A172 (cell line): ENCODE results near the gene DRAM2. TPM values are rescaled to one million over a fixed set of nuclear protein-coding genes. Genes with fewer than 3 reads are reported as not detected.
"Not testable (repeated sequence)": the region's sequence is repeated elsewhere in the genome, so short reads cannot be mapped to it uniquely, and the experiment has no call there.

Experiments
- DNase-seq: peaks from one replicate; pipeline ENCODE4 v3.0.0-alpha.2; 2015; ENCODE audit warnings: low spot score
- total RNA-seq: library from RNA; depleted of rRNA; stranded (reverse); fragments of >200 nt; shearing (Covaris generic); gene quantifications from 2 replicates; pipeline ENCODE4 v1.2.3, GENCODE V29; 2014

The DRAM2 gene
- total RNA-seq, 1 experiment from 2014 or later: 44.3 TPM

DNA sequence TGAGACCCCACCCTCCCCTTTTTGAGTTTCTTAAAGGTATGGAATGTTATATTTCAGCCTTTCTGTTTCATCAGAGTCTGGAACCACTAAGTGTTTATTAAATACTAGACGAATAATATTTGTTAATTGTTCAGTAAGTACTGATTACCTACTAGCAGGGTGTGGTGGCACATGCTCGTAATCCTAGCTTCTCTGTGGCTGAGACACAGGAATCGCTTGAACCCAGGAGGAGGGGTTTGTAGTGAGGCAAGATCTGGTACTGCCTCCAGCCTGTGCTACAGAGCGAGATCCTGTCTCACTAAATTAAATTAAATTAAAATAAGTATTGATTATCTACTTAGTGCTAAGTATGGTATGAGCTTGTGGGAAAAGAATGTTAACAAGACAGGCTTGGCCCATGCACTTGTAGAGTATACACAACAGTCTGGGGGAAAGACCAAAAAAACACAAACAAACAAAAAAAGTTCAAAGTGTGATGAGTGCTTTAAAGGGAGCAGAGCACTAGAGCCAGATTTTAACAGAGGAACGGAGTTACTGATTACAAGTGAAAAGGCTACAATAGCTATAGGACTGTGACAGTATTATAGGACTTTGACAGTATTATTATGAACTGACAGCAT lies 2.6 kb upstream of the DRAM2 start:
- no peak for DNase-seq

DNA sequence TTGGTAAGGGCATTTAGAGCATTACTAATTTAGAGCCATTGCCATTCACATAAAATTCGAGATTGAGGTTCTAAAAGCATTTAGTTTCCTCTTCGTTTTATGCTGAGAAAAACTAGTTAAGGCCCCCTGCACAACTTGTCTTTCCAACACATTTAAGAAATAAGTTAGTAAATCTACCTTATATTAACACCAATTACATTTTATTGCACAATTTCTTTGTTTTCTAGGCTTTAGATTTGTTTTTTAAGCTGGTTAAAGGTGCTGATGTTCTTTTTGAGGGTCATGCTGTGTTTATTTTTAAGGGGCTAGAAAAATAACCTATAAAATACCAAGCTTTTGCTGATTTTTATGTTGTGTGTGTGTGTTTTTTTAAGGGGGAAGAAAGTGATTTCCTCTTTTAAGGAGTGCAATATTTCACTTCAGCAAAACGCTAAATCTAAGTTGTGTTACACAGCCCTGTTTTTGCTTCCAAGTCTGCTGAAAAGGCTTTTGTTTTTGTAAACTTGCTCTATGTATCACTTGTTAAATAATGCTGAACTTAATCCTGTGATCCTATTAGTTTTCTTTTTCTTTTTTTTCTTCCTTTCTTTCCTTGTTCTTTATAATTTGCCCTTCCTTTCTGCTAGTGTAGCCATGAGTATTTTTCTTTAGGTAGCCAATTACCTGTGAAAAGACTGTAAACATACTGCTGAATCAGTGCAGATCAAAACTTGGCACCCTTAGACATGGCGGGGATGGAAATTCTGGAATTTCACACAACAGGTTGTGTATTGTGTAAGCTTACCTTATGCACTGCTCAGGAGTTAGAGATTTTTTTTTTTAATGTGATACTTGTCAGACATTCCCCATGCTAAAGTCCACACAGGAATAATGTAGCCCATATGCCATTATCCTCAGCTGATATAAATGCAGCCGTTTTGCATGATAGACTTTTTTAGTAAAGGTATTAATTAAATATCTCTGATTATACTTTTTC lies 1.6 kb upstream of the DRAM2 start:
- DNase-seq: no peak

DNA sequence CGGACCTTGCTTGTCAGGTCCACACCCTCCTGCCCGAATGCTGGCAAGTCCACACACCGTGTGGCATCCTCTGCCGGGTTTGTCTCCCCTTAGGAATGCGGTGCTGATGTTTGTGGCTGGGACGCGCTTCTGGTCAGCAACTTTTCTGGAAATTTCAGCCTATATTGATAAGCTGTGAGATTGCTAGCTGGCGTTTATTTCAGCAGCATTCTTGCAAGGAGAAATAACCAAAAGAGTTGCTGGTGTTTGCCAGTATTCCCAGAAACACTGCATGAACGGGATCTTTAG lies 731 bp upstream of the DRAM2 start:
- DNase-seq: peak; percentile 35

DNA sequence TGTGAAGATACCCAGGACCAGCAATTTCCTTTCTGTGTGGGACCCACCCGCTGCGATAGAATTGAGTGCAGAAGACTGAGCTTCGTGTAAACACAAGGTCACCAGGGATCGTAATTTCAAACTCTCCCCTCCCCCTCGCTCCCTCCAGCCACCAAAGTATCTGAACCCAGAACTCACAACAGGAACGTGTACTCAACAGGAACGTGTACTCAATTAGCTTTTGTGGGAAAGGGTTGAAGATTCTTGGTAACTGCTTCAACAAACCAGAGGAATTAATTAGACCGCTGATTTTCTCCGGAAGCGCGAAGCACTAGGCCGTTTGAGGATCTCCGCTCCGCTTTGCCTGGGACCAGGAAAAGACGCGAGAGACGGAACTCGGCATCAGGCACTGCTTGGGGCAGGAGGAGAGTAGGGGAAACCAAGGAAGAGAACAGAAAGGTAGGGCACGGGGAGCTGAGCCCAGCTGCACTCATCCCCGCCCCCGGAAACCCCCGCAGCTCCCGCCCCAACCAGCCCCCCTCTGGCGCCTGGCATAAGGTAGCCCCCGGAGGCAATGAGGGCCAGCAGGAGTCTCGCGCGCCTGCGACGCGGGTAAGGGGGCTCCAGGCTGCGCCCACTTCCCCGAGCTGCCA lies 453 bp downstream of the DRAM2 start:
- peak; percentile 44 for DNase-seq

DNA sequence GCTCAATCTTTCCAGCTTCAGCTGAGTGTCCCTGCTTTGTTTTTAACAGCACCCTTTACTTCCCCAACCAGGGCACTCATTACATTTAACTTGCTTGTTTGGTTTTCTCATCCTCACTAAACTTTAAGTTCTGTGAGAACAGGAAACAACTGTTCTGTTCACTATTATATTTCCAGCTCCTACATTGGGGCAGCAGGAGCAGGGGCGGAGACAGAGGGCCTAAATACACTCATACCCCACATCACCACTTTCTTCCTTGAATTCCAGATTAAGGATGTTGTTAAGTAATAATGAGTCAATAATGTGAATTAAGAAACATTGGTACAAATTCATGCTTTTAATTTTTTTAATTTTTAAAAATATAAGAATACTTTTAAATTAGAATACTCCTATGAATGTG lies 6.0 kb downstream of the DRAM2 start:
- DNase-seq: no peak

DNA sequence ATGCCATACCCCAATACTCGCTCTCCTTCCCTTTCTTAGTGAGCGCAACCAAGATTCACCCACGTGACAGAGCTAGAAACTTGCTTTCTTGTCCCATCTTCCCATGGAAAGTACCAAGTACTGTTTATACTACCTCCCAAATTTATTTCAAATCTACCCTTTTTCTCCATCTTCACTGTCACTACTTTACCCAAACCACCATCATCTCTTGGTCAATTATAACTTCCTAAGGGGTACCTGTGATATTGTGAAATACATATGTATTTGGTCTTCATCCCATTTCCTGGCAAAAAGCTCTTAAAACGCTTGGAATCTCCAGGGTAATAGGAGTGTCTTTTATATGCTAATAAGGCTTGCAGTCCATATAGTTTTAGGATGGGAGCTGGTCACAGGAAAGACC lies 8.2 kb downstream of the DRAM2 start:
- no peak for DNase-seq

DNA sequence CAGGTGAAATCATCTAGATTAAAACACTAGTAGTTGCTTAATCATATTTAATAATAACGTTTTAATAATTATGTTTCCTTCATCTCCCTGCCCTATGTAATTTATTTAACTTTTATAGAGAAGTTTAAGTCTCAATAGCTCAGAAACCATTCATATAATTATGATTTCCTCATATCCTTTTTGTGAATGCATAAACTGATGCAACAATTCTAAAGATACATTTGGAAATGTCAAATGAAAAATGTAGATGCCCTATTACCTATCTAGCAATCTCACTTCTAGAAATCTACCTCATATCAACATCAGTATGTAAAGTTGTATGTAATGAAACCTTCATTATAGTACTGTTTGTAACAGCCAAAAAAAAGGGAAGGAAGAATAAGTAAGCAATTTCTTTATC lies 10.5 kb downstream of the DRAM2 start:
- no peak for DNase-seq

DNA sequence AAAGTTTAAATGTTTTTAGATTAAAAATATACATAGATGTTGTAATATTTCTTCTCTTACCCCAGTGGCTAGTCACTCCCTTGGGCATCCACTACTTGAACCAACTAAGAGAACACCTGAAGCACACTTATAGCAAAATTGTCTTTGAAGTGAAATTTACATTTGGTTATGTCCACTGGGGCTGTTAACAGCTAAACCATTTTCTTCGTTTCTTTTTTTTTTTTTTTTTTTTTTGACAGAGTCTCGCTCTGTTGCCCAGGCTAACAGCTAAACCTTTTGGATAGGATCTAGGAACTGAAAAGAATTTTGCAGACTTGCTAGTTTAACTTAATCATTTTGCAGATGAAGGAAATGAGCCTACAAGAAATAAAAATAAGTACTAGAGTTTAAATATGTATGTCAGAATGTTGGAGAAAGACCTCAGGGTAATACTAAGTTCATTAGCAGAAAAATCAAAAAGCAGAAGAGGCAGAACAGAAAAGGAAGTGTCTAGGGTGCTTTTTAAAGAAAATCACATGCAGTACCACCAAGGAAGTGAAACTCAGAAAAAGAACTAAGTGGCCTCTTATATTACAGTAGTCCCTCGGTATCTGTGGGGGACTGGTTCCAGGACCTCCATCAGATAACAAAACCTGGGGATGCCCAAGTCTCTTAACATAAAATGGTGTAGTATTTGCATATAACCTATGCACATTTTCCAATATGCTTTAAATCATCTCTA lies 11.8 kb downstream of the DRAM2 start:
- DNase-seq: no peak

DNA sequence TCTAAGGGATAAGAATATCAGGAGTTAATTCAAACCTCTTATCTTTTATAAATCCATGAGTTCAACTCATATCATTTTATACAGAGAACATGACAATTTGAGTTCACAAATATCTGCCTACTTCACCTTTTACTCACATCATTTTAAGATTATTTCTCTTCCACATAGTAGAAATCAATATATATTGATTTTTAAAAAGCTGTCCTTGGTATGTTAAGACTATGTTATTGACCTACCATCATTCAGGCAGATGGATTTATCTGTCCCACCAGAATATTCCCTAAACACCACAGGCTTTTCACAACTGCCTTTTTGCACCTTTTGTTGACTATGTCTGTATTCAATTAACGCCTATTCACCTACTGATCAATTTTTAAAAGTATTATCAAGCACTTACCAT lies 13.5 kb downstream of the DRAM2 start:
- no peak for DNase-seq

DNA sequence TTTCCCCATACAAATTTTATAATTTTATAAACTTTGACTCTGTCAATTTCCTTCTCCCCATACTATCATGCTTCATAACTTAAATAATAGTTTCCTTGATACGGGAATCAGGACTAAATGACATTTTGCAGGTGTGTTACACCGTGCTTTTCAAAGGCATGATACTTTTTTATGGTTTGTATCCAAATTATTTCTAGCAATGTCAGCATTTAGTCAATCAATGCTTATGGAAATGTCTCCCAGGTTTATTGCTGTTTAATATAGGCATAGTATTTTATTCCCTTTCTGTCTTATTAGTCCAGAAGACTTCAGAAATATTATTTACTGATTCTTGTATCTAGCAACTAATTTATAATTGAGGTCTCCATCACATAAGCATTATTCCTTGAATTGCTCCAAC lies 23.4 kb downstream of the DRAM2 start:
- DNase-seq: no peak

DNA sequence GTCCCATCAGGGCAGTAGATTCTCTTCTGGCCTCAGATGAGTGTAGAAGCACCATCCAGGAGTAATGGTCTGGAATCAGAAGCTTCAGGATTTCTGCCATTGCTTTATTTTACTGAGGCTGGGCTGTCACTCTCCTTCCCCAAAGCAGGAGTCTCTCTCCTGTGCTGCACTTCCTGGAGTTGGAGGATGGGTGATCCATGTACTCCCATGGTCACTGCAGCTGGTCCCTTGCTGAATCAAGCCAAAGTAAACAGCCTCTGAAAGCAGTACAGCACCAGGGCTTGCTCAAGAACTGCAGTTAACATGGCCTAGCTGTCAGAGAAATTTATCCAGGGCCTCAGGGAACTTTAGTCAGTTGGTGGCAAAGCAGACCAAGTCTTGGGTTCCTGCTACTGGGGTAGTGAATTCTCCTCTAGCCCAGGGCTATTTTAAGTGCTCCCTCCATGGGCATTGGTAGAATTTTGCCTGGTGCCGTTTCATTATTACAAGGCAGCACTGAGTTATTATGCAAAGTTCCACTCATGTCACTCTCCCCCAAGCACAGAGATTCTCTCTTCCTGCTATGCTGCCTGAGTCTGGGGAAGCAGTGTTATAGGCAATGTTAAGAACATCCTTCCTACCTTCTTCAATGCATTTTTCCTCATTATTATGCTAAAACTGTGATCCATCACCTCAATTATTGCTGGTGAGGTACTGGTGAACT lies 29.5 kb downstream of the DRAM2 start:
- no peak for DNase-seq

DNA sequence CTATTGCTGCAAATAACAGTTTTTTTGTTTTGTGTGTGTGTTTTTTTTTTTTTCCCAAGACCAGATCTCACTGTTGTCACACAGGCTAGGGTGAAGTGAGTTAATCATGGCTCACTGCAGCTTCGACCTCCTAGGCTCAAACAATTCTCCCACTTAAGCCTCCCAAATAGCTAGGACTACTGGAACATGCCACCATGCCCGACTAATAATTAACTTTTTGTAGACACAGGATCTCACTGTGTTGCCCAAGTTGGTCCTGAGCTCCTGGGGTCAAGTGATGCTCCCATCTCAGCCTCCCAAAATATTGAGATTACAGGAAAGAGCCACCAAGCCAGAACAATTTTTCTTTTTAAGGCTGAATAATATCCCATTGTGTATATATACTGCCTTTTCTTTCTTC lies 34.9 kb downstream of the DRAM2 start:
- no peak for DNase-seq

DNA sequence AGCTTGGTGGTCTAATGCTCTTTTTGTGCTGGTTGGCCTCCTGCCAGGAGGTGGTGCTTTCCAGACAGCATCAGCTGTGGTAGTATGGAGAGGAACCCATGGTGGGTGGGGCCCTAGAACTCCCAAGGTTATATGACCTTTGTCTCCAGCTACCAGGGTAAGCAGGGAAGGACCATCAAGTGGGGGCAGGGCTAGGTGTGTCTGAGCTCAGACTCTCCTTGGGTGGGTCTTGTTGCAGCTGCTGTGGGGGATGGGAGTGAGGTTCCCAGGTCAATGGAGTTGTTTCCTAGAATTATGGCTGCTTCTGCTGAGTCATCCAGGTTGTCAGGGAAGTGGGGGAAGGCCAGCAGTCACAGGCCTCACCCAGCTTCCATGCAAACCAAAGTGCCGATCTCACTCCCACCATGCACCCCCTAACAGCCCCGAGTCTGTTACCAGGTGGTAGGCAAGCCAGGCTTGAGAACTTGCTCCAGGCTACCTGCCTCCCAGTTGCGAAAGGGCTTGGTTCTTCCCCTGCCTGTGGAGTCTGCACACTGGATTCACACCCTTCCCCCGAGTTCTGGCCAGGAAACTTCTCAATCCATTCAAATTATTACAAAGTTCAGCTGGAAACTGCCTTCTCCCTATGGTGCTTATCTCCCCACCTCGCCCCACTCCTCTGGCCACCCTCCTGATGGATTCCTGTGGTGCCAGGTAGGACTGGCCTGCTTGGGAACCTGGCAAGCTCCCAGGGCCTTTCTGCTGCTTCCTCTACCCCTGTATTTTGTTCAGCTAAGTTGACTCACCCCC lies 37.8 kb downstream of the DRAM2 start:
- no peak for DNase-seq

DNA sequence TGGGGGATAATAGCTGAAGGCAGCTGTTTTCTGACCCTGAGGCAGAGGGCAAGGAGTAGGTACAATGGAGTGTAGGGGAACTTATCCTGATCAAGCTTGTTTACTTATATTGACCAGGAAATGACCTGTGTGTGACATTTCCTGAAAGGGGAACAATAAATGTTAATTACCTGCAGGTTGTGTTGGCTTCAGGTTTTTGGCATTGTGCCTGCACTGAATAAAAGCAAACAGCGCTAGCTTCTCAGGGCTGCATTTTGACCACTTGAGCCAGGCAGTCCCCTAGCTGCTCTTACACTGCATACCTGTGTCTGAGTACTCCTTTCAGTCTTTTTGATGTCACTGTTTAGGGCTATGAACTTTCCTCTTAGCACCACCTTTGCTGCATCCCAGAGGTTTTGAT lies 40.6 kb downstream of the DRAM2 start:
- DNase-seq: peak; percentile 2

DNA sequence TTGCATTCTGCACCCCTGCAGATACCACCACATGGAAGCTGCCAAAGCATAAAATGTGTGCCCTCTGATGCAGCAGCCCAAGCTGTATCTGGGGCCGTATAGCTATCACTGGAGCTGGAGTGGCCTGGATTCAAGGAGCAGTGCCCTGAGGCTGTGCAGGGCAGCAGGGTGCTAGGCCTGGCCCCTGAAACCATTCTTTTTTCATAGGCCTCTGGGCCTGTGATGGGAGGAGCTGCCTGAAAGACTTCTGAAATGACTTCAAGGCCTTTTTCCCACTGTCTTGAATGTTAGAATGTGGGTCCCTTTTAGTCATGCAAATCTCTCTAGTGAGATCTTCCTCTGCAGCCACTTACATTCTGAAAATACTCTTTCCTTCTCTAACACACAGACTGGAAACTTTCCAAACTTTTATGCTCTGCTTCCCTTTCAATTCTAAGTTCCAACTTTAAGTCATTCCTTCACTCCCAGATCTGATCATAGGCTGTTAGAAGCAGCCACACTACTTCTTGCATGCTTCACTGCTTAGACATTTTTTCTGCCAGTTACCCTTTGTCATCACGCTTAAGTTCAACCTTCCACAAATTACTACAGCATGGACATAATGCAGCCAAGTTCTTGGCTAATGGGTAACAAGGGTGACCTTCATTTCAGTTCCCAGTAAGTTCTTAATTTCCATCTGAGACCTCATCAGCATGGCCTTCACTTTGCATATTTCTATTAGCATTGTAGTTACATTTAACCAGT lies 42.4 kb downstream of the DRAM2 start:
- DNase-seq: no peak

DNA sequence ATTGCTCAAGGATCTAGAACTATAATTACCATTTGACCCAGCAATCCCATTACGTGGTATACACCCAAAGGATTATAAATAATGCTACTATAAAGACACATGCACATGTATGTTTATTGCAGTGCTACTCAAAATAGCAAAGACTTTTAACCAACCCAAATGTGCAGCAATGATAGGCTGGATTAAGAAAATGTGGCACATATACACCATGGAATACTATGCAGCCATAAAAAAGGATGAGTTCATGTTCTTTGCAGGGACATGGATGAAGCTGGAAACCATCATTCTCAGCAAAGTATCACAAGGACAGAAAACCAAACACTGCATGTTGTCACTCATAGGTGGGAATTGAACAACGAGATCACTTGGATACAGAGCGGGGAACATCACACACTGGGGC lies 44.5 kb downstream of the DRAM2 start:
- DNase-seq: not testable (repeated sequence)

DNA sequence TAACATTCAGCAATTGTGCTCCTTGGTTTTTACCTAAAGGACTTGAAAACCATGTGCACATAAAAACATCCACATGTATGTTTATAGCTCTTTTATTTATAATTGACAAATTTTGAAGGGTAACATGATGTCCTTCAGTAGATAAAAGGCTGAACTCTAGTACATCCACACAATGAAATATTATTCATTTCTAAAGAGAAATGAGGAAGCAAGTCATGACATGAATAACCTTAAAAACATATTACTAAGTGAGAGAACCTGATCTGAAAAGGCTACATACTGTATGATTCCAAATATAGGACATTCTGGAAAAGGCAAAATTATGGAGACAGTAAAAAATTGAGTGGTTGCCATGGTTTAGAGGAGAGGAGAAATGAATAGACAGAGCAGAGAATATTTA lies 50.3 kb downstream of the DRAM2 start:
- no peak for DNase-seq

DNA sequence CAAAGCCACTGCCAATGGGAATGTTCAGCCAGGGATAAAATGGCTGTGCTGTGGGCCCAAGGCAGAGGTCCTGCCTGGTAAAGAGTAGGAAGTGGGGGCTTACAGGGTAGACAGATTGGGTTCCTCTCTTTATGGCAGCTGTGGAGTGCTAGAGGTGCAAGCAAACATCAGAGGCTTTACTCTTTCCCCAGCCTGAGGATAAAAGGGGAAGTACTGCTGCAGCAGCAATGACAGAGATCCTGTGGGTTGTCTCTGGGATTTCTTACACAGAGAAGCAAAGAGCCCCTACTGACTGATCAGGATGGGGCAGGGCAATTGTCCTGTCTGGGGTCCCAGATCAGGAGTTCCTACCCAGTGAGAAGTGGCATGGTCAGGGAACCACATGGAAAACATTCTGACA lies 54.2 kb downstream of the DRAM2 start:
- no peak for DNase-seq

DNA sequence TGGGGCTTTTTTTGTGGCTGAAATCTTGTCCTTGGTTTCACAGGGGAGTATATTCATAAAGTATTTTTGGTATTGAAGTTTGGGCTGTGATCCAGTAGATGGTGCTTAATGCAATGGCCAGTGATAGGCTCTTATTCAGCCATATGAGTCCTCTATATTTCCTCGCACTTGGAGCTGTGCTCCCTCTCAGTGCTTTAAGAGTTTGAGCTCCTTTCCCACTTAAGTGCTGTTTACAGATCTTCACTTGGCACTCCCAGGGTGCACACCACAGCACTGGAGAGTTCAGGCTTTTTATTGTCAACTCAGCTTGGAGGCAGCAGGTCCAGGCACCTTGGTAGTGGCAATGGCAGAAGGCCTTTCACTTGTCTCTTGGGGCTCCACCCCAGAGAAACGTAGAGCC lies 54.9 kb downstream of the DRAM2 start:
- no peak for DNase-seq
